H9 (cell line): ENCODE results near the gene TMEM87A. TPM values are rescaled to one million over a fixed set of nuclear protein-coding genes. Genes with fewer than 3 reads are reported as not detected.

ENCODE experiments used
- DNase-seq: peaks from one replicate; pipeline ENCODE4 v3.0.0-alpha.2; 2017
- H2AFZ ChIP-seq: one replicate; pipeline ENCODE4 v1.6.1; 2013; ENCODE audit warnings: mild to moderate bottlenecking, low read length, control low read depth, moderate library complexity
- H2AK5ac ChIP-seq: 2 replicates; pipeline ENCODE4 v1.6.1; 2013; ENCODE audit warnings: low read length, control low read depth, mixed read lengths; ENCODE audit not compliant: insufficient read length
- H2BK120ac ChIP-seq: one replicate; pipeline ENCODE4 v1.6.1; 2013; ENCODE audit warnings: low read depth, mild to moderate bottlenecking, low read length, control low read depth, inconsistent platforms; ENCODE audit not compliant: poor library complexity, severe bottlenecking
- H2BK12ac ChIP-seq: 2 replicates; pipeline ENCODE4 v1.6.1; 2013; ENCODE audit warnings: low read length, control low read depth, mixed read lengths, low read depth; ENCODE audit not compliant: insufficient read length
- H2BK15ac ChIP-seq: 2 replicates; pipeline ENCODE4 v1.6.1; 2013; ENCODE audit warnings: low read depth, low read length, control low read depth
- H2BK20ac ChIP-seq: one replicate; pipeline ENCODE4 v1.6.1; 2013; ENCODE audit warnings: low read depth, mild to moderate bottlenecking, low read length, control low read depth, inconsistent platforms; ENCODE audit not compliant: poor library complexity, severe bottlenecking
- H2BK5ac ChIP-seq: 2 replicates; pipeline ENCODE4 v1.6.1; 2013; ENCODE audit warnings: low read length, control low read depth, mixed read lengths; ENCODE audit not compliant: insufficient read length
- H3K14ac ChIP-seq: 2 replicates; pipeline ENCODE4 v1.6.1; 2013; ENCODE audit warnings: low read length, control low read depth; ENCODE audit not compliant: insufficient read depth
- H3K18ac ChIP-seq: 2 replicates; pipeline ENCODE4 v1.6.1; 2013; ENCODE audit warnings: low read depth, mild to moderate bottlenecking, mixed read lengths, low read length, control low read depth; ENCODE audit not compliant: insufficient read length
- H3K23ac ChIP-seq: 2 replicates; pipeline ENCODE4 v1.6.1; 2013; ENCODE audit warnings: low read length, control low read depth, mixed read lengths, low read depth; ENCODE audit not compliant: insufficient read length
- H3K23me2 ChIP-seq: 2 replicates; pipeline ENCODE4 v1.6.1; 2013; ENCODE audit warnings: low read depth, mild to moderate bottlenecking, mixed read lengths, low read length, control low read depth; ENCODE audit not compliant: insufficient read length, poor library complexity, severe bottlenecking
- H3K27ac ChIP-seq: 2 replicates; pipeline ENCODE4 v1.5.1; 2013; ENCODE audit warnings: low read length, control low read depth, mixed read lengths, low read depth; ENCODE audit not compliant: insufficient read length
- H3K27me3 ChIP-seq: 2 replicates; pipeline ENCODE4 v1.6.1; 2013; ENCODE audit warnings: low read length, control low read depth, inconsistent platforms; ENCODE audit not compliant: insufficient read depth
- H3K4ac ChIP-seq: 2 replicates; pipeline ENCODE4 v1.6.1; 2013; ENCODE audit warnings: low read depth, mild to moderate bottlenecking, control low read depth, inconsistent platforms, low read length, moderate library complexity
- H3K4me1 ChIP-seq: 2 replicates; pipeline ENCODE4 v1.6.1; 2013; ENCODE audit warnings: low read length, control low read depth, inconsistent platforms; ENCODE audit not compliant: insufficient read depth
- H3K4me2 ChIP-seq: 2 replicates; pipeline ENCODE4 v1.6.1; 2013; ENCODE audit warnings: low read length, control low read depth, mixed read lengths; ENCODE audit not compliant: insufficient read length, insufficient read depth
- H3K56ac ChIP-seq: 2 replicates; pipeline ENCODE4 v1.6.1; 2013; ENCODE audit warnings: low read depth, mild to moderate bottlenecking, mixed read lengths, low read length, control low read depth; ENCODE audit not compliant: insufficient read length
- H3K79me1 ChIP-seq: 2 replicates; pipeline ENCODE4 v1.6.1; 2013; ENCODE audit warnings: low read depth, mild to moderate bottlenecking, moderate library complexity, low read length, control low read depth, inconsistent platforms; ENCODE audit not compliant: insufficient read depth, poor library complexity, severe bottlenecking
- H3K79me2 ChIP-seq: 2 replicates; pipeline ENCODE4 v1.6.1; 2013; ENCODE audit warnings: low read length, control low read depth, inconsistent platforms; ENCODE audit not compliant: insufficient read depth
- H3K9ac ChIP-seq: 2 replicates; pipeline ENCODE4 v1.6.1; 2013; ENCODE audit warnings: low read length, control low read depth, mixed read lengths; ENCODE audit not compliant: insufficient read length; ENCODE audit errors: extremely low read depth
- H3K9me3 ChIP-seq: one replicate; pipeline ENCODE4 v1.6.1; 2013; ENCODE audit warnings: low read depth, low read length, inconsistent platforms; ENCODE audit not compliant: control insufficient read depth
- H3T11ph ChIP-seq: one replicate; pipeline ENCODE4 v1.6.1; 2013; ENCODE audit warnings: mild to moderate bottlenecking, low read length, control low read depth, inconsistent platforms
- H4K20me1 ChIP-seq: one replicate; pipeline ENCODE4 v1.6.1; 2013; ENCODE audit not compliant: control insufficient read depth, insufficient read length, insufficient read depth
- H4K5ac ChIP-seq: 2 replicates; pipeline ENCODE4 v1.6.1; 2013; ENCODE audit warnings: low read depth, mild to moderate bottlenecking, mixed read lengths, low read length, control low read depth; ENCODE audit not compliant: insufficient read length
- H4K8ac ChIP-seq: replicated peaks from 2 replicates; pipeline ENCODE4 v1.6.1; 2013; ENCODE audit warnings: low read length, control low read depth, mixed read lengths, low read depth; ENCODE audit not compliant: insufficient read length
- H4K91ac ChIP-seq: 2 replicates; pipeline ENCODE4 v1.6.1; 2013; ENCODE audit warnings: low read depth, mild to moderate bottlenecking, moderate library complexity, mixed read lengths, low read length, control low read depth; ENCODE audit not compliant: insufficient read length
- H3K27ac Mint-ChIP-seq, 3 experiments: 2 replicates in 2 of 3; 3 replicates in 1 of 3; pipeline ENCODE4 v1.8.0; 2020 to 2021; ENCODE audit warnings: mixed read lengths in 3 of 3, mild to moderate bottlenecking in 1 of 3, moderate library complexity in 1 of 3
- H3K27me3 Mint-ChIP-seq: 2 replicates; pipeline ENCODE4 v1.8.0; 2021; ENCODE audit warnings: low read depth, mild to moderate bottlenecking, moderate library complexity, mixed read lengths
- H3K36me3 Mint-ChIP-seq, 3 experiments: 2 replicates in 2 of 3; 3 replicates in 1 of 3; pipeline ENCODE4 v1.8.0; 2020 to 2021; ENCODE audit warnings: low read depth in 3 of 3, mixed read lengths in 3 of 3; ENCODE audit not compliant: insufficient read depth in 1 of 3
- H3K4me1 Mint-ChIP-seq, 2 experiments: 2 replicates each; pipeline ENCODE4 v1.8.0; 2020; ENCODE audit warnings: mixed read lengths in 2 of 2
- H3K4me3 Mint-ChIP-seq, 2 experiments: 2 replicates in 1 of 2; 3 replicates in 1 of 2; pipeline ENCODE4 v1.8.0; 2020 to 2021; ENCODE audit warnings: mild to moderate bottlenecking in 2 of 2, mixed read lengths in 2 of 2, moderate library complexity in 1 of 2
- H3K9me3 Mint-ChIP-seq, 2 experiments: 2 replicates in 1 of 2; 3 replicates in 1 of 2; pipeline ENCODE4 v1.8.0; 2020; ENCODE audit warnings: mild to moderate bottlenecking in 2 of 2, mixed read lengths in 2 of 2, moderate library complexity in 1 of 2
- CTCF ChIP-seq: fragments of 200-600 bp; sonication (generic); conservative IDR thresholded peaks from 3 replicates; pipeline ENCODE4 v1.8.0; 2021; ENCODE audit warnings: antibody characterized with exemption, mild to moderate bottlenecking
- WGBS: extraction: QIAGEN DNeasy Blood & Tissue Kit; methylation state at CpG from one replicate; pipeline ENCODE4 v1.1.7; 2013; ENCODE audit warnings: missing lambda C conversion rate, low lambda C conversion rate, mixed read lengths; ENCODE audit not compliant: insufficient read length; ENCODE audit errors: extremely low coverage; 5-methylcytosine and 5-hydroxymethylcytosine counted together
- total RNA-seq: library from RNA; stranded (reverse); gene quantifications from 2 replicates; pipeline ENCODE4 v1.2.1, GENCODE V29; 2021

The TMEM87A gene
- total RNA-seq, 1 experiment from 2014 or later, result 46.7 TPM

GRCh38 chr15:42274702-42274989 is 1.4 kb upstream of the TMEM87A start:
- no peak overlapping the region for H2BK12ac ChIP-seq
- H3K18ac ChIP-seq, result no peak overlapping the region
- H3K4ac ChIP-seq, result no peak overlapping the region
- H3K27me3 ChIP-seq, result no peaks in the 10 kb centered on the region
- no peak for TF ChIP-seq CTCF
- Mint-ChIP-seq H3K36me3 (peaks cover 0 to 15% (median 14%) of the 10 kb centered on the region in 3 experiments; a peak in 5 of 7 replicates), H3K4me1 (peaks cover 34% of the 10 kb centered on the region in 2 experiments), H3K9me3 (no peaks in the 10 kb centered on the region), H3K27ac (peak overlapping the region in 2 of 3 experiments; percentile 97 to 100; a peak in 4 of 7 replicates), H3K4me3 (peak overlapping the region; percentile 99), H3K27me3 (no peaks in the 10 kb centered on the region)
- no peak overlapping the region for H4K5ac ChIP-seq
- no peak overlapping the region for H4K91ac ChIP-seq
- no peak overlapping the region for H2AFZ ChIP-seq
- H2BK120ac ChIP-seq, result no peak overlapping the region
- H3K9ac ChIP-seq, result peak overlapping the region; percentile 84
- H3K23me2 ChIP-seq, result peaks cover 9% of the 10 kb centered on the region
- H2BK20ac ChIP-seq, result no peak overlapping the region
- no peak overlapping the region for H3K27ac ChIP-seq
- no peak overlapping the region for H2BK5ac ChIP-seq
- H3K56ac ChIP-seq, result no peak overlapping the region
- H2AK5ac ChIP-seq, result no peak overlapping the region
- H2BK15ac ChIP-seq, result no peak overlapping the region
- WGBS, result no CpG with 5 or more reads among the region's 6 CpGs
- no peak overlapping the region for H4K8ac ChIP-seq
- no peak overlapping the region for H3K23ac ChIP-seq
- H3K14ac ChIP-seq, result no peak overlapping the region
- H4K20me1 ChIP-seq, result no peaks in the 10 kb centered on the region
- no peak for DNase-seq
- peaks cover 5% of the 10 kb centered on the region; the same call in 1 of the 2 replicates for H3K4me1 ChIP-seq
- peaks cover 10% of the 10 kb centered on the region; the same call in 1 of the 2 replicates for H3K79me2 ChIP-seq
- H3K79me1 ChIP-seq, result no peaks in the 10 kb centered on the region
- H3T11ph ChIP-seq, result no peak overlapping the region
- no peaks in the 10 kb centered on the region for H3K9me3 ChIP-seq
- H3K4me2 ChIP-seq, result peak overlapping the region; percentile 90
